NCI-H510A (cell line): ENCODE measurements around the gene TMEM97.
A peak's percentile ranks its signal among the peaks of the same experiment; 100 is the strongest.
"Not testable (repeated sequence)": the region's sequence is repeated elsewhere in the genome, so short reads cannot be mapped to it uniquely, and the experiment has no call there.

ENCODE experiments used
- DNase-seq: peaks from one replicate; lab custom pipeline; 2025; lab: John Stamatoyannopoulos, UW

The TMEM97 gene

GRCh38 chr17:28338056-28338768, 19.2 kb downstream of the TMEM97 start:
- DNase-seq, result no peak

- DNase-seq, result not testable (repeated sequence)
Measured at GRCh38 chr17:28338769-28339212, 19.8 kb downstream of the TMEM97 start.

DNA sequence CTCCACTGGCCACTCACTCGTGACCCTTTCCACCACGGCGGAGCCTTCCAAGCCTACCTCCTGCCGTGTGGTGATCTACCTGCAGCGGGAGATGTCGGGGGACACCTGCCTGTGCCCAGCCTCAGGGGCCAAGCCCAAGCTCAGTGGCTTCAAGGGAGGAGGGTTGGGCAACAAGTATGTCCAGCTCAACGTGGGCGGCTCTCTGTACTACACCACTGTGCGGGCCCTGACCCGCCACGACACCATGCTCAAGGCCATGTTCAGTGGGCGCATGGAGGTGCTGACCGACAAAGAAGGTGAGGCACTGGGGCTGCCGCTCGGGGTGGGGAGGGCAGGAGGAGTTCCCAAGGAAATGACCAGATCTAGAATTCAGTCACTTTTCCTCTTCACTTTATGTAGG, 20.4 kb downstream of the TMEM97 start:
- DNase-seq, result no peak

- no peak for DNase-seq
Measured at GRCh38 chr17:28340374-28340773, 21.4 kb downstream of the TMEM97 start.

DNA sequence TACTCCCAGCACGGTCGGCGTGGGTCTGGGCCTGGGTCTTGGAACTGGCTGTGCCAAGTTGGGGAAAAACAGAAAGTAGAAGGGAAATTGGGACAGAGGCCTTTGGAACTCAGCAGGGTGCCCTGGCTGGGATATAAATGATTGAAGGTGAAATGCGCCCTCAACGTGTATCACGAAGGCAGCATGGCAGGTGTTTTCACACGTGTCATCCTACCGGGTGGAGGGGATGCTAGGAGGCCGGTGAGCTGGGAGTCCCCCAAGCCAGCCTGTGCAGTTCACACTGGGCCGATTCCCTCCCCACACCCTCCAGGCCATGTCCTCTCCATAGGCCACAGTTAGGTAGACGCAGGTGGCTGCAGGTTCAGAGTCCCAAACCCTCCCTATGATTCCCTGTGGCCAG, 22.5 kb downstream of the TMEM97 start:
- no peak for DNase-seq

- DNase-seq, result no peak
Measured at GRCh38 chr17:28342313-28342712, 23.3 kb downstream of the TMEM97 start.

GRCh38 chr17:28343491-28343932, 24.5 kb downstream of the TMEM97 start:
- DNase-seq, result peak; percentile 72

DNA sequence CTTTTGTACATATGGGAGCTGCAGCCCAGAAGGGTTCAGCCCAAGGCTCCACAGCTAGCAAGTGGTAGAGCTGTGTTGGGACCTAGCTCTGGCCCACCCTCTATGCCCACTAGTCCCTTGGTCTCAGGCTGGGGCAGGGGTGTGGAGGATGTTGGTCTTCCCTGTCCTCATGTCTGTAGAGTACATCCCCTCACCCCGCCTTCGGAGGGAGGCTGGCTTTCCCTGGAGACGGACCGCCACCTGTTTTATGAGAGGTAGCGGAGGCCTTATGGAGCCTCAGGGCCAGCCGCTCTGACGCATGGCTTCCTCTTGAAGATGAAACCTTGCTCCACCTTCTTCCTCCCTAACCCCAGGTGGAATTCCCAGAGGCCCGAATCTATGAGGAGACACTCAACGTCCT, 25.0 kb downstream of the TMEM97 start:
- DNase-seq, result no peak

DNA sequence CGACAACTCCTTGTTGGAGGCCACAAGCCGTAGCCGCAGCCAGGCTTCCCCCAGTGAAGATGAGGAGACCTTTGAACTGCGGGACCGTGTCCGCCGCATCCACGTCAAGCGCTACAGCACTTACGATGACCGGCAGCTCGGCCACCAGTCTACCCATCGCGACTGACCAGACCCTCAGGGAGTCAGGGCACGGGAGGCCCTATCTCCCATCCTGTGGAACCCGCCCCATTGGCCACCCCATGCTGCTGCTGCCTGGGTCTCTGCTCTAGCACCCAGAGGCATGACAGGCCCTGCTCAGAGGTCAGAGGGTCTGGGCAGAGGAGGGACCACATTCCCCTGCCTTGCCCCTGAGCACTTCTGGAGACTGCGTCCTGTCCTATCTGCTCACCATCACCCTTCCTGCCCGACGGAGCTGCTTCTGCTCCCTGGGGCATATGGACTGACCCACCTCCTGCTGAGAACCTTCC, 25.5 kb downstream of the TMEM97 start:
- no peak for DNase-seq

GRCh38 chr17:28345419-28346198, 26.6 kb downstream of the TMEM97 start:
- peak; percentile 13 for DNase-seq

GRCh38 chr17:28346199-28346580, 27.2 kb downstream of the TMEM97 start:
- no peak for DNase-seq

GRCh38 chr17:28346746-28347246, 27.8 kb downstream of the TMEM97 start:
- DNase-seq, result no peak

- no peak for DNase-seq
Measured at GRCh38 chr17:28347261-28347891, 28.4 kb downstream of the TMEM97 start.

DNA sequence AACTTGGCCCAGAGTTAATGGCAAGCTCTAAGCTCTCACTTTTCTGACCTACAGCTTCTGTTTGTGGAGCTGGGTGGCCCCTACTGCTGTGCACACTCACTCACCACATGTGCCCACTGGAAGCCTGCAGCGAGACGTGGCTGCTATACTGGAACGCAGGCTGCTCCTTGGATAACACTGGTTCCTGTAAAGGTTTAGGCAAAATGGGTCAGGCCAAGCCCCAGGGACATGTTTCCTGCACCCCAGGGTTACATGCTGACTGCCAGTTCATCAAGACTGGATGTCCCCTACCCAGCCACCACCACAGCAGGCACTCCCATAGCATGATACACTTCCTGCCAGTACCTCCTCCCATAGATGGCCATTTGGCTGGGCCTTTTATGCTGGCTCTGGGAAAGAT, 30.0 kb downstream of the TMEM97 start:
- no peak for DNase-seq

DNA sequence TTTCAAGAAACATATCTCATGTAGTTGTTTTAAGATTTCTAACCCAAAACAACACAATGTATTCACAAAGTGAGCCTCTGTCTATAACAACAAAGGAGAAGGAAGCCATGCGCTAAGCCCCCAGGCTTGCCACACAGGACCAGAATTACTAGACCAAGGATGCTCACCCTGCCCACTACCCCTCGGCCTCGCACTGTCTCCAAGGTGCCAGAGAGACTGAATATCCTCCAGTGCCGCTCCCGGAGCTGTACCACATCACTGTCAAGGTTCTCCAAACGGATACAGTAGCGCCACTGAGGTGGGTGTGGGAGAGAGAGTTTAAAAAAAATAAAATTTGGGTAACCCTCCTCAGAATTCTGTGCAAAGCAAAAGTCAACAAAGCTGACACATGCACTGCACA, 31.3 kb downstream of the TMEM97 start:
- no peak for DNase-seq

- DNase-seq, result peak; percentile 88
Measured at GRCh38 chr17:28357061-28357900, 38.3 kb downstream of the TMEM97 start, which contains the start of gene POLDIP2. Gene POLDIP2 (minus strand): TSS chr17:28357527. CDS start chr17:28357448, 79 bp downstream.

GRCh38 chr17:28357901-28358197, 38.8 kb downstream of the TMEM97 start:
- DNase-seq, result no peak

- DNase-seq, result no peak
Measured at GRCh38 chr17:28363186-28363585, 44.2 kb downstream of the TMEM97 start.

- no peak for DNase-seq
Measured at GRCh38 chr17:28363776-28364650, 45.0 kb downstream of the TMEM97 start.

DNA sequence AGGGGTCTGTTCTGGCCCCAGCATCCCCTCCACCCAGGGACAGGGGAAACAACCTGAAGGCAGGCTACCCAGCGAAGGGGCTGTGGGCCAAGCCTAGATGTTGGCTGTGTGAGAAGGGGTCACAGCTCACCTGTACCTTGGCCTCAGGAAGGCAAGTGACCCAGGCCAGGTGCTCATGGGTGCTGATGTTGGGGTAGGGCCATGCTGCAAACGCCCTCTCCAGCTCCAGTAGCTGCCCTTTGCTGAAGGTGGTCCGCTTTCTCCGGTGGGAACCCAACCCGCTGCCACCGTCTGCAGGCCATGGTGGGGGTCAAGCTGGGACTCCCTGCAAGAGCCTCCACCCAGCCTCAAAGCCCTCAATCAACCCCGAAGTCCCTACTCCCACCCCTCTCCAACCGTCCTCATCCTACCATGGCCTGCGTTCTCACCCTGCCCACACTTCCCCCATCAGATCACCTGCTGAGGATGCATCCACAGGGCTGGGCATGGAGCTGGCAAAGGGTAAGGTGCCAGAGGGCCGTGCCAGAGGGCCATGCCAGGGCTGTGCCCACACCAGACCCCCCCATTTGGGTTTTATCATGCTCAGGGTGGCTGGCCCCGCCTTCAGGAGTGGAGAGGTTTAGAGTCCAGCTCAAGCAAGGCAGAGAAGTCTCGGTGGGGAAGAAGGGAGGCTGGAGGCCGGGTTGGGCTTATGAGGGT, 45.8 kb downstream of the TMEM97 start, which contains the start of gene SEBOX:
SEBOX (minus strand) TSS at position 535 of the 699 bp plus-strand sequence; CDS start at position 487, 48 bp downstream.
- DNase-seq, result no peak
